Caco-2 (cell line): Measurements from ENCODE around the gene ANK3. TPM values are rescaled to one million over a fixed set of nuclear protein-coding genes. Genes with fewer than 3 reads are reported as not detected.

Experiments
- BruUV-seq: library from RNA; stranded (reverse); fragments of 400-500 nt; replicated peaks from 2 replicates; lab custom pipeline; 2021; lab: Mats Ljungman, UMichigan
- CTCF ChIA-PET: fragments of 300-600 bp; sonication (Branson Sonifier 250); formaldehyde crosslinking; loops from one replicate; lab custom pipeline; 2022; ENCODE audit warnings: antibody characterized with exemption; lab: Charles Lee
- POLR2A ChIA-PET: fragments of 300-600 bp; sonication (Branson Sonifier 250); formaldehyde crosslinking; loops from one replicate; lab custom pipeline; 2022; ENCODE audit warnings: antibody characterized with exemption; lab: Charles Lee
- DNase-seq, 2 experiments: peaks; one replicate each; pipeline versions ENCODE4 v3.0.0 to v3.0.0-alpha.2; 2020 to 2022
- H3K27me3 ChIP-seq: replicated peaks from 2 replicates; pipeline ENCODE4 v1.6.0; 2011; ENCODE audit warnings: low read length; ENCODE audit not compliant: control insufficient read depth, insufficient read depth
- H3K36me3 ChIP-seq: 2 replicates; pipeline ENCODE4 v1.5.1; 2011; ENCODE audit warnings: low read length; ENCODE audit not compliant: control insufficient read depth, insufficient read depth
- H3K4me1 ChIP-seq: fragments of 250-450 bp; sonication (Bioruptor Pico); 2 replicates; pipeline ENCODE4 v1.5.1; 2020; ENCODE audit warnings: mild to moderate bottlenecking
- H3K4me3 ChIP-seq: 2 replicates; pipeline ENCODE4 v1.5.1; 2011; ENCODE audit warnings: low read depth, mild to moderate bottlenecking, control low read depth, low read length
- H3K9me3 ChIP-seq: fragments of 250-450 bp; sonication (Bioruptor Pico); 2 replicates; pipeline ENCODE4 v1.5.1; 2020; ENCODE audit warnings: mild to moderate bottlenecking, moderate library complexity
- H3K27ac Mint-ChIP-seq: one replicate; pipeline ENCODE4 v1.8.0; 2022; ENCODE audit warnings: mixed read lengths; ENCODE audit not compliant: unreplicated experiment
- H3K27me3 Mint-ChIP-seq: one replicate; pipeline ENCODE4 v1.8.0; 2022; ENCODE audit warnings: mixed read lengths; ENCODE audit not compliant: insufficient read depth, unreplicated experiment
- H3K36me3 Mint-ChIP-seq: one replicate; pipeline ENCODE4 v1.8.0; 2022; ENCODE audit warnings: mild to moderate bottlenecking, mixed read lengths; ENCODE audit not compliant: insufficient read depth, unreplicated experiment
- H3K4me1 Mint-ChIP-seq: one replicate; pipeline ENCODE4 v1.8.0; 2022; ENCODE audit warnings: low read depth, mixed read lengths; ENCODE audit not compliant: unreplicated experiment
- H3K4me3 Mint-ChIP-seq: one replicate; pipeline ENCODE4 v1.8.0; 2022; ENCODE audit warnings: mild to moderate bottlenecking, moderate library complexity, mixed read lengths; ENCODE audit not compliant: unreplicated experiment
- H3K9me3 Mint-ChIP-seq: one replicate; pipeline ENCODE4 v1.8.0; 2022; ENCODE audit warnings: mixed read lengths; ENCODE audit not compliant: unreplicated experiment
- CTCF ChIP-seq, 2 experiments: fragments of 200-600 bp in 1 of 2; IDR thresholded peaks; 1 replicate in 1 of 2; 2 replicates in 1 of 2; pipeline versions ENCODE4 v1.5.1 to v1.8.0; 2011 to 2022; ENCODE audit warnings: antibody characterized with exemption in 1 of 2, control low read depth in 1 of 2, inconsistent platforms in 1 of 2, low read depth in 1 of 2, low read length in 1 of 2, mild to moderate bottlenecking in 1 of 2, moderate library complexity in 1 of 2; ENCODE audit not compliant: insufficient read depth in 1 of 2, severe bottlenecking in 1 of 2, unreplicated experiment in 1 of 2
- intact Hi-C: fragments of 100-400 bp; cut with micrococcal nuclease; formaldehyde crosslinking; loops from one replicate; pipeline ENCODE4 v1.10.0; 2022; ENCODE audit not compliant: unreplicated experiment
- total RNA-seq: library from RNA; stranded (reverse); gene quantifications from 2 replicates; pipeline ENCODE4 v1.2.3, GENCODE V29; 2022

The ANK3 gene
- total RNA-seq, 1 experiment from 2014 or later = 46.7 TPM

GRCh38 chr10:60032723-60033122 is 357.0 kb downstream of the ANK3 start:
- ChIA-PET CTCF (interaction anchor here (1.2 kb wide), 1 partner anchor 202 kb away, joined by 6 read pairs; no protein-coding TSS in a partner anchor), POLR2A (no interaction called here)
- no peak overlapping the region for H3K27ac Mint-ChIP-seq
- peak; percentile 79 to 86 for TF ChIP-seq CTCF (IDR thresholded peaks at IDR 0.05; ENCODE audit: insufficient read depth in 1 of 2, low read depth in 1 of 2, low read length in 1 of 2, severe bottlenecking in 1 of 2, unreplicated experiment in 1 of 2)
- Histone ChIP-seq H3K4me3 (no peak overlapping the region), H3K27me3 (no peaks in the 10 kb centered on the region), H3K4me1 (peaks cover 11% of the 10 kb centered on the region; the same call in 1 of the 2 replicates), H3K36me3 (no peaks in the 10 kb centered on the region), H3K9me3 (no peaks in the 10 kb centered on the region)
- H3K4me3 Mint-ChIP-seq = no peak overlapping the region
- no peaks in the 10 kb centered on the region for H3K9me3 Mint-ChIP-seq
- BruUV-seq = no TSS peak
- H3K27me3 Mint-ChIP-seq = no peaks in the 10 kb centered on the region
- peak; percentile 68 to 82 for DNase-seq
- H3K4me1 Mint-ChIP-seq = peaks cover 9% of the 10 kb centered on the region
- no peaks in the 10 kb centered on the region for H3K36me3 Mint-ChIP-seq
- intact Hi-C loops = loop anchor here (1.0 to 2.0 kb wide), 7 partner anchors 16 to 406 kb away; no protein-coding TSS in a partner anchor

- Mint-ChIP-seq H3K27ac (no peak overlapping the region), H3K9me3 (no peaks in the 10 kb centered on the region), H3K36me3 (no peaks in the 10 kb centered on the region), H3K27me3 (no peaks in the 10 kb centered on the region), H3K4me3 (no peak overlapping the region), H3K4me1 (peaks cover 9% of the 10 kb centered on the region)
- no TSS peak for BruUV-seq
- H3K36me3 ChIP-seq = no peaks in the 10 kb centered on the region
- H3K27me3 ChIP-seq = no peaks in the 10 kb centered on the region
- POLR2A ChIA-PET = no interaction called here
- CTCF ChIA-PET = interaction anchor here (1.1 to 1.8 kb wide), 2 partner anchors 125 to 167 kb away, joined by 3 to 5 read pairs; partner anchors contain the start of gene CCDC6
- H3K4me3 ChIP-seq = no peak overlapping the region
- H3K9me3 ChIP-seq = no peaks in the 10 kb centered on the region
- TF ChIP-seq CTCF (IDR thresholded peaks at IDR 0.05; ENCODE audit: insufficient read depth in 1 of 2, low read depth in 1 of 2, low read length in 1 of 2, severe bottlenecking in 1 of 2, unreplicated experiment in 1 of 2) = no peak
- intact Hi-C loops = loop anchor here (1.0 to 2.0 kb wide), 5 partner anchors 59 to 405 kb away; no protein-coding TSS in a partner anchor
- H3K4me1 ChIP-seq = peaks cover 11% of the 10 kb centered on the region; the same call in 1 of the 2 replicates
- DNase-seq = no peak
Measured at GRCh38 chr10:60031664-60032063, 358.0 kb downstream of the ANK3 start.

- intact Hi-C loops = no loop called here
- H3K4me1 Mint-ChIP-seq = peaks cover 9% of the 10 kb centered on the region
- no peaks in the 10 kb centered on the region for H3K36me3 Mint-ChIP-seq
- Histone ChIP-seq H3K9me3 (no peaks in the 10 kb centered on the region), H3K4me1 (peaks cover 11% of the 10 kb centered on the region; the same call in 1 of the 2 replicates), H3K4me3 (no peak overlapping the region), H3K36me3 (no peaks in the 10 kb centered on the region), H3K27me3 (no peaks in the 10 kb centered on the region)
- POLR2A ChIA-PET = no interaction called here
- H3K9me3 Mint-ChIP-seq = no peaks in the 10 kb centered on the region
- TF ChIP-seq CTCF (IDR thresholded peaks at IDR 0.05; ENCODE audit: insufficient read depth in 1 of 2, low read depth in 1 of 2, low read length in 1 of 2, severe bottlenecking in 1 of 2, unreplicated experiment in 1 of 2) = no peak
- H3K4me3 Mint-ChIP-seq = no peak overlapping the region
- CTCF ChIA-PET = interaction anchor here (0.9 to 1.8 kb wide), 3 partner anchors 123 to 166 kb away, joined by 3 to 5 read pairs (median 3); partner anchors contain the start of gene CCDC6
- no peak overlapping the region for H3K27ac Mint-ChIP-seq
- no peaks in the 10 kb centered on the region for H3K27me3 Mint-ChIP-seq
- no peak for DNase-seq
- no TSS peak for BruUV-seq
Measured at GRCh38 chr10:60031183-60031582, 358.5 kb downstream of the ANK3 start.
